Heart right ventricle (tissue), 16 donors: Measurements from ENCODE around the gene VDR. TPM values are rescaled to one million over a fixed set of nuclear protein-coding genes. Genes with fewer than 3 reads are reported as not detected.
"Not testable (repeated sequence)": the region's sequence is repeated elsewhere in the genome, so short reads cannot be mapped to it uniquely, and the experiment has no call there.

Experiments
- ATAC-seq, 8 donors: fragments of 200-7000 bp; cut with Tn5 transposase; one replicate each; pipeline ENCODE4 v1.9.1; 2020; ENCODE audit warnings: mild to moderate bottlenecking in 8 of 8, moderate library complexity in 8 of 8, moderate number of reproducible peaks in 1 of 8
- DNase-seq, 2 donors: peaks; one replicate each; pipeline ENCODE4 v3.0.0-alpha.2; 2020
- H3K27ac ChIP-seq, 10 donors: fragments of 200-600 bp; sonication (generic) in 2 of 10; one replicate each; pipeline versions ENCODE4 v1.5.0 to v1.8.0; 2020 to 2022; ENCODE audit warnings: mild to moderate bottlenecking in 3 of 10
- H3K27me3 ChIP-seq, 7 donors: fragments of 200-600 bp; one replicate each; pipeline ENCODE4 v1.8.0; 2021 to 2022; ENCODE audit warnings: mild to moderate bottlenecking in 2 of 7
- H3K36me3 ChIP-seq, 9 donors: fragments of 200-600 bp; sonication (generic) in 1 of 9; one replicate each; pipeline versions ENCODE4 v1.5.0 to v1.8.0; 2020 to 2022; ENCODE audit warnings: mild to moderate bottlenecking in 2 of 9
- H3K4me1 ChIP-seq, 9 donors: fragments of 200-600 bp; sonication (generic) in 1 of 9; one replicate each; pipeline versions ENCODE4 v1.5.0 to v1.8.0; 2020 to 2022; ENCODE audit warnings: mild to moderate bottlenecking in 4 of 9
- H3K4me3 ChIP-seq, 10 donors: fragments of 200-600 bp; sonication (generic) in 2 of 10; one replicate each; pipeline versions ENCODE4 v1.5.0 to v1.8.0; 2020 to 2022; ENCODE audit warnings: mild to moderate bottlenecking in 7 of 10, moderate library complexity in 2 of 10
- H3K9me3 ChIP-seq, 11 donors: fragments of 200-600 bp in 10 of 11; sonication (generic) in 2 of 11; one replicate each; pipeline versions ENCODE4 v1.5.0 to v1.8.0; 2013 to 2022; ENCODE audit warnings: mild to moderate bottlenecking in 2 of 11, control low read depth in 1 of 11, moderate library complexity in 1 of 11
- WGBS, 2 donors: extraction: QIAGEN DNeasy Blood & Tissue Kit; methylation state at CpG; one replicate each; pipeline ENCODE4 v1.1.7; 2013; ENCODE audit warnings: inconsistent platforms in 1 of 2; 5-methylcytosine and 5-hydroxymethylcytosine counted together
- intact Hi-C, 10 donors: fragments of 100-400 bp; cut with DNase I; formaldehyde crosslinking; loops; one replicate each; pipeline versions ENCODE4 v1.11.1 to v1.14.2; 2022
- polyA plus RNA-seq, 2 donors: library from polyadenylated mRNA; stranded (reverse); fragments of 200-250 nt; gene quantifications; one replicate each; pipeline ENCODE4 v1.2.3, GENCODE V29; 2013
- total RNA-seq, 10 donors: library from RNA; stranded (reverse); fragmentation: NEBNext Ultra II Directional in 3 of 10; extraction: Animal tissue kit (Norgen Biotek cat#: 25700) in 3 of 10; gene quantifications; one replicate each; pipeline versions ENCODE4 v1.2.1 to v1.2.4, GENCODE V29; 2021 to 2023
- TF ChIP-seq, protein P1 (sequence below), 9 donors: fragments of 200-600 bp; sonication (generic) in 2 of 9; IDR thresholded peaks; one replicate each; pipeline versions ENCODE4 v1.5.0 to v1.8.0; 2021 to 2022; ENCODE audit warnings: antibody characterized with exemption in 9 of 9, mild to moderate bottlenecking in 5 of 9, moderate library complexity in 1 of 9
- donor health status: Arrhythmogenic right ventricular cardiomyopathy.
- donor health status: ischemic (EF 13 %, LVEDD 7.1; RV severe dilation, severe dysfunction).
- donor health status: healthy with polysubstance abuse.
- donor health status: DM: no; HTN: yes; CAD: no.
- donor health status: DM: no; HTN: no; CAD: no.
- donor health status: ischemic (EF 25% LVEDD 6.9; RV normal size, moderate dysfunction).
- donor health status: ischemic (EF 25% LVEDD 5.7; RV mildly dilated, moderate dysfunction).
- donor health status: healthy.
- donor health status: DM: yes; HTN: yes; CAD: no.
- donor health status: Ischemic cardiomyopathy.
- donor health status: ischemic (EF 35%, LVEDD 5.7; RV mildly dilated, moderate dysfunction).
- donor health status: nonischemic (EF 11% LVEDD 7.7; RV severe dilation, severe dysfunction).
- donor health status: DM: yes; HTN: yes; CAD: no.
- donor health status: PGD.
- donor health status: ischemic (EF 29% LVEDD 5.4; RV normal size, mild dysfunction).
- donor health status: nonischemic (EF 23%, LVEDD 6.1; RV moderate dilation, normal function).

The VDR gene
- total and polyA plus RNA-seq, 12 donors = 0.08 to 3.0 (median 0.31) TPM

DNA sequence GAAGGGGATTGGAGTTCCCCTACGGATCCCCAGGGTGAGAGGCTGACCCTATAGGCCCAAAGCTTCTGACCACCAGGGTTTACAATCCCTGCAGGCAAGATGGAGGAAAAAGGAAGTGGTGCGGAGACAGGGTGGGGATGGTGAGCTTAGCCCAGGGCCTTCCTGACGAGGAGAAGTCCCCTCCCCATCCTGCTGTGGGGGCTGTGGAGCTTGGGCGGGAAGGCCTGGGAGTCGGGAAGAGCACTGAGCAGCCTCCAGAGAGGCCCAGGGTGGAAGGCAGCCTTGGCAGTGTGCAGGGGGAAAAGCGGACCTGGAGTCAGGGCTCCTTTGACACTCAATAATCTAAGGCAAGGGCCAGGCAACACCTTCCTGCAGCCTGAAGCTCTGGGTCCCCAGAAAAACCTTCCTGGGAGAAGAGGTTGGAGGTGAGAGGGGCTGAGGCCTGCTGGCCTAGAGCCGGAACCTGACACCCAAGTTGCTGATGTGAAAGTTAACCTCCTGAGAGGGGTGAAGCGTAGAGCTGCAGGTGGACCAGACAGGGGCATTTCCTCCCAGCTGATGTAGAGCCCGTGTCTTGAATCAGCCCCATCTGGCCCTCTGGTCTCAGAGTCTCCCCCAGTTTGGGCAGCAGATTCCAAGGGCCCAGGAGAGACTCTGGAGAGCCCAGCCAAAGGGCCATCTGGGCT is 91.1 kb downstream of the VDR start:
- ATAC-seq (peak; percentile 0 to 42 (median 22)), DNase-seq (peak in 1 of 2 donors; percentile 61)
- Histone ChIP-seq H3K4me3 (peak overlapping the region in 9 of 10 donors; percentile 20 to 55 (median 44)), H3K27me3 (no peaks in the 10 kb centered on the region), H3K4me1 (peaks cover 65 to 100% (median 99%) of the 10 kb centered on the region in 9 donors), H3K27ac (peak overlapping the region; percentile 93 to 100 (median 98)), H3K36me3 (peaks cover 0 to 25% (median 0%) of the 10 kb centered on the region in 9 donors), H3K9me3 (no peaks in the 10 kb centered on the region)
- TF ChIP-seq, protein P1, sequence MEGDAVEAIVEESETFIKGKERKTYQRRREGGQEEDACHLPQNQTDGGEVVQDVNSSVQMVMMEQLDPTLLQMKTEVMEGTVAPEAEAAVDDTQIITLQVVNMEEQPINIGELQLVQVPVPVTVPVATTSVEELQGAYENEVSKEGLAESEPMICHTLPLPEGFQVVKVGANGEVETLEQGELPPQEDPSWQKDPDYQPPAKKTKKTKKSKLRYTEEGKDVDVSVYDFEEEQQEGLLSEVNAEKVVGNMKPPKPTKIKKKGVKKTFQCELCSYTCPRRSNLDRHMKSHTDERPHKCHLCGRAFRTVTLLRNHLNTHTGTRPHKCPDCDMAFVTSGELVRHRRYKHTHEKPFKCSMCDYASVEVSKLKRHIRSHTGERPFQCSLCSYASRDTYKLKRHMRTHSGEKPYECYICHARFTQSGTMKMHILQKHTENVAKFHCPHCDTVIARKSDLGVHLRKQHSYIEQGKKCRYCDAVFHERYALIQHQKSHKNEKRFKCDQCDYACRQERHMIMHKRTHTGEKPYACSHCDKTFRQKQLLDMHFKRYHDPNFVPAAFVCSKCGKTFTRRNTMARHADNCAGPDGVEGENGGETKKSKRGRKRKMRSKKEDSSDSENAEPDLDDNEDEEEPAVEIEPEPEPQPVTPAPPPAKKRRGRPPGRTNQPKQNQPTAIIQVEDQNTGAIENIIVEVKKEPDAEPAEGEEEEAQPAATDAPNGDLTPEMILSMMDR (IDR thresholded peaks at IDR 0.05) = no peak
- 29 to 43% methylated on average over 9 of the region's 9 CpGs for WGBS, 2 donors
- intact Hi-C loops = no loop called here

DNA sequence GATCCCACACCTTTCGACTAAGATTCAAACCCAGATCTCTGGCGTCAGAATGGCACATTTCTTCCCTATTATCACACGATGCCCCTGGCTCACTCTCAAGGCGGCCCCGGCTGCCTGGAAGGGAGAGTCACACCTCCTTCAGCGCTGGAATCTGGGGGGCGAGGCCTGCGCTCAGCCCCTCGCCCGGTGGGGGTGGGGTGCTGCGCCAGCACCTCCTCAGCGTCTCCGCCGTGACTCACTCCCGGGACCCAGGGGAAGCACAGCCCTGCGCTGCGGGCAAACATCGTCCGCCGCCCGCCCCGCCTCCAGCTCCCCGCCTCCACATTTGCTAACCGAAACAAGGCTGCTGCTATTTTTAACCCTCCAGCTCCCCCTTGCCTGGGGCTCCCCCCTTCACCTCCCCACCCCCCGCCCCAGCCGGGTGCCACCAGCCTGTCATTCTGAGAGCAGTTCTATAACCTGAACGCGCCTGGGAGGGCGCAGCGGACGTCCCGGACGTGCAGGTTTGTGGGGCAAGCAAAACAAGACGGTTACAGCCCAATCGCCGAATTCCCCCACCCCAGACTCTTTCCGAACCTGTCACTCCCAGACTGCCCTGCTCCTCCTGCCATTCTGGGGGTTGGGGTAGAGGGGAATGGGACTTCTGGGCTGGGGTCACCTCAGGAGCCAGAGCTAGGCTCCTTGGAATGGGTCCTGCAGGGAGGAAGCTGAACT is 91.8 kb downstream of the VDR start:
- intact Hi-C loops = no loop called here
- ATAC-seq (peak; percentile 65 to 87 (median 82)), DNase-seq (peak; percentile 90 to 92)
- 1% methylated on average over 37 of the region's 37 CpGs for WGBS, 2 donors
- Histone ChIP-seq H3K4me3 (peak overlapping the region in 9 of 10 donors; percentile 20 to 55 (median 44)), H3K36me3 (peaks cover 0 to 20% (median 0%) of the 10 kb centered on the region in 9 donors), H3K27me3 (no peaks in the 10 kb centered on the region), H3K4me1 (peaks cover 72 to 100% (median 99%) of the 10 kb centered on the region in 9 donors), H3K9me3 (no peaks in the 10 kb centered on the region), H3K27ac (peak overlapping the region; percentile 93 to 100 (median 98))
- TF ChIP-seq, protein P1 (IDR thresholded peaks at IDR 0.05) = peak in 2 of 9 donors; percentile 5 to 16

DNA sequence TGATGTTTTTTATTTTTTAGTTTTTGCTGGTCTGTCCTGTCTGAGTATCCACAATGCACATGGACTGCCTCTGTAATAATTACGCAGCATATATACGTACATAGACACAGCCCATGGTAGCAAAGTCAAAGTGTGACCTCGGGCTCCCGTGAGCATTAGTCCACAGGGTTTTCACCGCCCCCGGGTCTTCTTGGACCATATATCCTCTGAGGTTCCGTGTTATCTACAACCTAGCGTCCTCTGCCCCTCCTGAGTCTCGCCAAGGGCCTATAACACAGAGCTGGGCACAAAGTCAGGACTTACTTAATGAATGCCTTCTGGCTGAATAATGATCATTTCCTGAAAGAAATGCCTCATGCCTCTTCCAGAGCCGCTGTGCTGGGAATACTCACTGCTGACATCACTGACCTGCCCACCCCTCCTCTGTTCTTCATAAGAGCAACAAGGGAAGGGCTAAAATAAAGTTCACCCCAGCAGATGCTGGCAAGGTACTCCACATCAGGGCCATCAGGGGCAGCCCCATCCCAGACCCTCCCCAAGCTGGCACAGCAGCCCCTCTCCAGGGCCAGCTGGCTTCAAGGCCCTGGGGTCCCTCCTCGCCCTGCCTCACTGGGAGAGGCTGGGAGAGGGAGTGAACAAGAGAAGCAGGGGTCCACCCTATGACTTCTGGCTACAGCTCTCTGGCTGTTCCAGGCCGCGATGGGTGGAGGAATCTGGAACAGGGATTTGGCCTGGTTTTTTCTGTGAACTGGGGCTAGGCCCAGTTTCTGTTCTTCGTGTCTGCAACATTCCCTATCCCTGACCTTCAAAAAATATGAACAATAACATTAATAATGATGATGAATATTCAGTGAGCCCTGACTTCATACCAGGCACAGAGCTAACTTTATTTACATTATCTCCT is 93.0 kb downstream of the VDR start:
- Histone ChIP-seq H3K27ac (peak overlapping the region; percentile 93 to 100 (median 98)), H3K36me3 (peaks cover 0 to 14% (median 0%) of the 10 kb centered on the region in 9 donors), H3K4me1 (peaks cover 74 to 100% (median 99%) of the 10 kb centered on the region in 9 donors), H3K4me3 (peak overlapping the region in 8 of 10 donors; percentile 42 to 55 (median 46)), H3K27me3 (no peaks in the 10 kb centered on the region), H3K9me3 (no peaks in the 10 kb centered on the region)
- ATAC-seq = peak; percentile 11 to 55 (median 34)
- peak; percentile 64 to 66 for DNase-seq
- TF ChIP-seq, protein P1 (IDR thresholded peaks at IDR 0.05) = no peak
- intact Hi-C loops = no loop called here
- 26 to 28% methylated on average over 14 of the region's 14 CpGs for WGBS, 2 donors

DNA sequence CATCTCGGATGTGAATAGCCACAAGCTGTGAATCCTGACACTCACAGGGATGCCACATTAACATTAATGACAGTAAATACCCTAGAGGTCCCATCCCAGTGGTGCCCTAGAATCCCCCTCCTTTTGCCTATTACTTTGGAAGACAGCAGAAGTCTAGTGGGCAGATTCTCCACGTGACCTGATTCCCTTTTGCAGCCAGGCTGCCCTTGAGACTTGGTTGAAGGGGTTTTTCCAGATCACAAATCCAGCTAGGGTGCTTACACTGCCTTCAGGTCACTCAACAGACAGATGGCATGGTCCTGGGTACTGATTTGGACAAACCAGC is 93.8 kb downstream of the VDR start:
- peak overlapping the region in 1 of 10 donors; percentile 55 for H3K4me3 ChIP-seq
- intact Hi-C loops = no loop called here
- DNase-seq (peak in 1 of 2 donors; percentile 6), ATAC-seq (no peak)
- H3K36me3 ChIP-seq = peaks cover 0 to 19% (median 0%) of the 10 kb centered on the region in 9 donors
- H3K9me3 ChIP-seq = no peaks in the 10 kb centered on the region
- WGBS, 2 donors = 36 to 37% methylated on average over 2 of the region's 2 CpGs
- no peaks in the 10 kb centered on the region for H3K27me3 ChIP-seq
- H3K27ac ChIP-seq = peak overlapping the region; percentile 93 to 100 (median 98)
- peaks cover 67 to 100% (median 99%) of the 10 kb centered on the region in 9 donors for H3K4me1 ChIP-seq
- TF ChIP-seq, protein P1 (IDR thresholded peaks at IDR 0.05) = no peak

DNA sequence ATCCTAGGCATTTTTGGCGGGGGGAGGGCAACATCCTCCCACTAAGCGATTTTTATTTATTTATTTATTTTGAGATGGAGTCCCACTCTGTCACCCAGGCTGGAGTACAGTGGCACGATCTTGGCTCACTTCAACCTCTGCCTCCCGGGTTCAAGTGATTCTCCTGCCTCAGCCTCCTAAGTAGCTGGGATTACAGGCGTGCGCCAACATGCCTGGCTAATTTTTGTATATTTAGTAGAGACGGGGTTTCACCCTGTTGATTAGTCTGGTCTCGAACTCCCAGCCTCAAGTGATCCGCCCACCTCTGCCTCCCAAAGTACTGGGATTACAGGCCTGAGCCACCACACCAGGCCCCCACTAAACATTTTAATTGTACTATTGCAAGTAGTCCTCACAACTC is 95.3 kb downstream of the VDR start:
- H3K27me3 ChIP-seq, ATAC-seq, H3K4me3 ChIP-seq, H3K9me3 ChIP-seq, intact Hi-C loops: not testable (repeated sequence)
- Histone ChIP-seq H3K4me1 (peaks cover 66 to 100% (median 99%) of the 10 kb centered on the region in 9 donors), H3K36me3 (peaks cover 0 to 26% (median 0%) of the 10 kb centered on the region in 9 donors), H3K27ac (peak overlapping the region; percentile 9 to 100 (median 98))
- 85% methylated on average over 9 of the region's 9 CpGs for WGBS, 2 donors
- peak in 1 of 2 donors; percentile 3 for DNase-seq
